Stimulated activated CD8-positive, alpha-beta memory T cell treated with anti-CD3 and anti-CD28 coated beads, Interleukin-4, amount 100 ng/mL, for 4 hours (primary cell): ENCODE results near the gene NARF.
A peak's percentile ranks its signal among the peaks of the same experiment; 100 is the strongest.

Source experiments
- DNase-seq, 2 donors: peaks; one replicate each; pipeline ENCODE4 v3.0.0-alpha.2; 2020; ENCODE audit warnings: low read depth in 2 of 2, low spot score in 1 of 2

NARF gene

DNA sequence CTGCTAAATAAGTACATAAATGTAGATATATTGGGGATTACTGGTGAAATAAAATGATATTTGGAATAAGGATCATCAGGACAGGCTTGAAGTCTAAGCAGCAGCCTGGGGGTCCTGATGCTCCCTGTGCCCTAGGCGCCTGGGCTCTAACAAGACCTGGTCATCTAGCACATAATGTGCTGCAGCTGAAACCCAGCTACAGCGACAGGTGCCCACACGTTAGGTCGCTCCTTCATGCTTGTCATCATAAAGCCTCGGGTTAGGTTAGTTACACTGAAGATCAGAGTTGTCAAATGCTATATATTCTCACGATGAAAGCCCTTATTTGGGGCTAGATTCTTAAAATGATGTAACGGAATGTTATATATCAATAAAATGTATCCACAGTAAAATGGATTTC, 11.5 kb downstream of the NARF start:
- DNase-seq: no peak

DNA sequence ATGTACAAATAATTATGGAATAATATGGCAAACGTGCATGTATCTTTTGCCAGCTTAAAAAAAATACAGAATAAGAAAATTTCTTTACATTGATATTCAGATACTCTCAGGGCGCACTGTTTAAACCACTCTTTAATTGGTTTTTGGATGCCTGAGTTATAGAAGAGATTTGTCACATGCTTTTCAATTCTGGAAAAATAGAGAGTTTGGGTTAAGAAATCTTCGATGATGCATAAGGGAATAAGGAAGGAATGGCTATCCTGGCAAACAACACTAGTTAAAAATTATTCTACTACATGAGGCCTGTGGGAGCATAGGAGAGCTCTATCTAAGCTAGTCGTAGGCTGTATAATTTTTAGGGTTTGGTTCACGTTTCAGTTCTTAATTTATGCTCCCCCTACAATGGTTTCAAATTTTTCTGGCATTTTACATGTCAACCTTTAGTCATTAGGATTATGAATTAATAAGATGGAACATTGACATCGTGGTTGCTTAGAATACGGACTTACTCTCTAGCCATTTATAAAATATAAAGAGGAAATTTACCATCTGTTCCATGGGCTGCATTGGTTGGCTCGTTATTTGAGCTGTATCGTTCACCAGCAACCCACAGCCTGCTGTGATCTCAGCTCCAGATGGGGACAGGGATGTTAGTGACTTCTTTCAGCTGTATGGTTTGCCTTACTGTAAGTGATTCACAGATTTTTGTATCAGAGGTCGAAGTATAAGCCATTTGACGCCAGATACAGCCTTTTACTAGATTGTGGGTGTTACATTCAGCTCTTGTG, 15.9 kb downstream of the NARF start:
- DNase-seq: no peak

DNA sequence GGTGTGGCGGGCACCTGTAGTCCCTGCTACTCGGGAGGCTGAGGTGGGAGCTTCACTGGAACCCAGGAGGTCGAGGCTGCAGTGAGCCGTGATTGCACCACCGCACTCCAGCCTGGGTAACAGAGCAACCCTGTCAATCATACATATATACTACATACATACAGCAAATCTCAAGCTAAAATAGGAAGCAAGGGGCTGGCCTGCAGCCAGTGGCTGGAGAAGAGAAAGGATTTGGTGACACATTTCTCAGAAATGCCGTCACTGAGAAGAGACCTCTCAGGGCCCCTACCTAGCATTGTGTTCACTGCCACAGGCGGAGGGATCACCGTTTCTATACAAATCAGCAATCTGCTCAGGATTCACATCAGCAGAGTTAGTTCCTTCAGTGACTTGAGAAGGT, 16.9 kb downstream of the NARF start:
- DNase-seq: no peak

DNA sequence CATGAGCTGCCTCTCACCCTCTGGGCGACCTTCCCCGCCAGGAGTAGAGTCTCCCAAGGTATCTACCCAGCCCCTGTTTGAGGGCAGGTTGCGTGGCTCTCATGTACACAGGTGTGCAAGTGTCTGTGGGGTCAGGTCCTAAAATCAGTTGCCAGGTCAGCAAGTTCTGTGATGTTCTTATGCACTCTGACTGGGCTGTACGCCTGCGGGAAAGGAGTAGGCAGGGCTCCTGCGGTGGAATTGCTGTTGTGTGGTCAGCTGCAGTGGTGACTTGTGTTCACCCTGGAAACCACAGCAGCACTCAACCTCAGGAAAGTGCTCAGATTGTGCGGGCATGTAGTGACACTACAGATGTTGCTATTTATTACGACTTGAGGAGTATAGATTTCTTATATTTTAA, 19.4 kb downstream of the NARF start:
- DNase-seq: no peak

DNA sequence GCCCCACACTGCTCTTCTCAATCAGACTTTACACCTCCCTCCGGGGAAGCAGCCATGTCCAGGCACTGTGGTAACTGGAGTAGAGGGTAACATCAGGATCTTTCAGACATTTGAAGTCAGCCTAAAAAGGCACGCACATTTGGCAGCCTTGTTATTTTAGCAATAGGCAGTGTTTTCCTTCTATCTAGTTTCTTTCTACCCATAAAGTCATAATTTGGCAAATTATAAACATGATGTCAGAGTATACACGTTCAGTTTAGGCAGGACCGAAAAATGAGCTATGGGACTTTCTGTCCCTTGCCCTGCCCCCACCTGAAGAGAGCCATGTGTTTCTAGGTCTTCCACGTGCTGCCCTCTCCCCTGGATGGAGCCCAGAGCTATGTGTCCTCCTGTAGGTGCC, 21.1 kb downstream of the NARF start:
- DNase-seq: no peak

DNA sequence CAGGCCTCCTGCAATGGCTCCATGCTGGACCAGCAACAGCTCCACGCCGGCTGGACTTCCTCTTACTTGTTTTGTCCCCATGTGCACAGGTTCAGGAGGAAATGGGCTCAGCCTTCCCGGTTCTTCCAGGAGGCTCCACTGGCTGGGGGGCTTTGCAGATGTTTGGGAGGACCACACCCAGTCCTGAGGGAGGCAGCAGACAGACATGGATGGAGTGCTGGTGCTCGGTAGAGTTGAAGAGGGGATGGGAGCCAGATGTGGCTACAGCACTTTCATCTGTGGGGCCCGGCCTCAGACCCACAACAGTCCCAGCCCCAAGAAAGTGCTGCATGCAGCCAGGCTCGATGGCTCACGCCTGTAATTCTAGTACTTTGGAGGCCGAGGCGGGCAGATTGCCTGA, 21.8 kb downstream of the NARF start:
- no peak for DNase-seq

DNA sequence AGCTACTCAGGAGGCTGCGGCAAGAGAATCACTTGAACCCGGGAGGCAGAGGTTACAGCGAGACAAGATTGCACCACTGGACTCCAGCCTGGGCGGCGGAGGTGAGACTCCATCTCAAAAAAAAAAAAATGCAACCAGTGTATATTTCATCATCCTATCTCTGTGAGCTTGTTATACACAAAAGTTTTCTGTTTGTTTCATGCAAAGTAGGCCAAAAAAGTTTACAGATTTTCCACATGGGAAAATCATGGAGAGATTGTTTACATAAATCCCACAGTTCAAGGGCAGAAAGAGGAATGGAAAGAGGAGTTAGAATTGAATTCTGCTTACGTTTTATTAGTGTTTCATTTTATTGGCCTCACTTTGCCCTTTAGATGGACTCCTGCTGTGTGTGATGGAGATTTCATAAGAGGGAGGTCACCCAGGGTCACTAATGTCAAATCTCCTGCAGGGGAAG, 24.7 kb downstream of the NARF start:
- DNase-seq: no peak

DNA sequence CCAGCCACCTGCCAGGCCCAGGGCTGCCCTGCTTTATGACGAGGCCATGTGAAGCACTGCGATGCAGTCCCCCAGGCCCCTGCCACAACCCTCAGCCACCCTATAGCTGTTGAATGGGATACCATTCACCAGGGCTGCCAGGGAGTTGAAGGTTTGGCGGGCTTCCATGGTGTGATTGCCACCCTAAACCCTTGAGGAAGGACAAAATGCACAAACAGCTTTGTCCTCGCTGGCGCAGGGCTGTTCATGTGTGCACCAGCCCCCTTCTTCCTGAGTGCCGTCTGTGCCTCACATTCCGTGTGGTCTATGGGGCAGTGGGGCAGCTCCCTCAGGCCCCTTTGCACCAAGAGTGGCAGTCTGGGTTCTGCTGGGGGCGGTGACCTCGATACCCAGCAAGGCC, 25.3 kb downstream of the NARF start:
- no peak for DNase-seq

DNA sequence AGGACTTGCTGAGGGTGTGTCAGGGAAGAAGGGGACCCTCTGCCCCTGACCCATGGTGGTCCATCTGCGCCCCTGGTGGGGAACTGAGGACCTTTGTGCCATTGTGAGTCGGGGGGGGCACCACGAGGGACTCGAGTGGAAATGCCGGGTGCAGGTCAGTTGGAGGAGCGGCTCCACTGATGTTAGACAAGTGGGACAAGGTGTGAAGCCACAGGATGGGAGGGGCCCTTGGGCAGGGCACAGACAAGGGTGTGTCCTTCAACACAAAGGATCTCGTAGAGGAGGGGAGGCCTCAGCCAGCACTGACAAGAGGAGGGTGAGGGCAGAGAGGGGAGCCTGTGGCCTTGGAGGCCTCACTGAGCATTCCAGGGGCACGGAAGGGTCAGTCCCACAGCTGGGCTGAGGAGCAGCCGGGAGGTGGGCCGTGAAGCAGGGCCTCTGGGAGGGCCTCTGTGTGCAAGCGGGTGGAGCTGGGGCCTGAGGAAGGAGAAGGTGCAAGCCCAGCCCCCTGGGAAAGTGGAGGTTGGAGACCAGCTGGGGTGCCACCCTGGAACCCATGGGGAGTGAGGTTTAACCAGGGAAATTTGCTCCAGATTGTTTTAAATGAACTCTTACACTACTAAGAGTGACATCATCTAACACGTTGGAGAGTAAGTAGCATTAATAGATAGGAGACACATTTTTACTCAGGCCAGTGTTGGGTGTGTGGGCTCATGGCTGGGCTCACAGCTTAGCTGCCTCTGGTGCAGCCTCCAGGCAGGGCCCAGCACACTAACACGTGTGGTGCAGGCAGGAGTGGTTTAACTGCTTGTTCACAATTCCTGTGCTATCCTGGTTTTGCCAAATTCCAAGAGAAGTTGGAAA, 27.9 kb downstream of the NARF start:
- DNase-seq: no peak

DNA sequence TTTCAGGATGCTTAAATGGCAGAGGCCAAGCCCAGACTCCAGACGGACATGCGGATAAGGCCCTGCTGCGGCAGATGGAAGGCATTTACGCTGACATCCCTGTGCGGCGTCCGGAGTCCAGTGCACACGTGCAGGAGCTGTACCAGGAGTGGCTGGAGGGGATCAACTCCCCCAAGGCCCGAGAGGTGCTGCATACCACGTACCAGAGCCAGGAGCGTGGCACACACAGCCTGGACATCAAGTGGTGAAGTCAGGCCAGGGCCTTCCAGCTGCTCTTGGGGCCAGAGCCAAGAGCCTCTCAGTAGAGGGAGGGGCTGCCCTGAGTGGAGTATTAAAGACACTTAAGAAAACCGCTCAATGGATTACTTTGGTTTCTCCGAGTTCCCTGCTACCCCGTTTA, 29.4 kb downstream of the NARF start:
- no peak for DNase-seq

DNA sequence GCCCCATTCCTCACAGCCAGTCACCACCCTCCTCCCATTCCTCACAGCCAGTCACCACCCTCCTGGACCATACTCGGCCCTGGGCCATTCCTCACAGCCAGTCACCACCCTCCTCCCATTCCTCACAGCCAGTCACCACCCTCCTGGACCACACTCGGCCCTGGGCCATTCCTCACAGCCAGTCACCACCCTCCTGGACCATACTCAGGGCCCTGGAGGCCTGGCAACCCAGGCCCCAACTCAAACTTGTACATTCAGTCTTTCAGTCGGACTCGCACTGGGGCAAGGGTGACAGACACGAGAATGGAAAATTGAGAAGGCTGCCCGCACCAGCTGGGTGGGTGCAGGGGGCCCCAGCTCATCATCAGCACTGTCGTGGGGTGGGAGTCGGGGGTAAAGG, 30.6 kb downstream of the NARF start:
- DNase-seq: no peak

DNA sequence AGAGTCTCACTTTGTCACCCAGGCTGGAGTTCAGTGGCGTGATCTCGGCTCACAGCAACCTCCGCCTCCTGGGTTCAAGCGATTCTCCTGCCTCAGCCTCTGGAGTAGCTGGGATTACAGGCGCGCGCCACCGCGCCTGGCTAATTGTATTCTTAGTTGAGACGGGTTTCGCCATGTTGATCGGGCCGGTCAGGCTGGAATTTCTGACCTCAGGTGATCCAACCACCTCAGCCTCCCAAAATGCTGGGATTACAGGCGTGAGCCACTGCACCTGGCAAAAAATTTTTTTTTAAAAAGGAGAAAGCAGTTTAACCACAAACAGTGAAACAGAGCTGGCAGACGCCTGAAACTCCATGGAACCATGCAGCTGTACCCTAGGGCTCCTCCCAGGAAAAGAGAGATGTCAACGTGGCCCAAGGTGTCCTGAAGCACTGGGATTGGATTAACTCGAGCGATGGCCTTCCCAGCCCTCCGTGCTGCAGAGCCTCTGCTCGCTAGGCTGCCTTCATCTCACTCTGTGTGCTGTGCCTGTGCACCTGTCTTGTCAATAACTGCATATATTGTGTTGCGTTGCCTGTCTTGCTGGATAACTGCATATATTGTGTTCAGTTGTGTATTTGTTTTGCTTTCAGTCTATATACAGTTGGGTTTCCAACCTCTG, 31.4 kb downstream of the NARF start:
- no peak for DNase-seq

DNA sequence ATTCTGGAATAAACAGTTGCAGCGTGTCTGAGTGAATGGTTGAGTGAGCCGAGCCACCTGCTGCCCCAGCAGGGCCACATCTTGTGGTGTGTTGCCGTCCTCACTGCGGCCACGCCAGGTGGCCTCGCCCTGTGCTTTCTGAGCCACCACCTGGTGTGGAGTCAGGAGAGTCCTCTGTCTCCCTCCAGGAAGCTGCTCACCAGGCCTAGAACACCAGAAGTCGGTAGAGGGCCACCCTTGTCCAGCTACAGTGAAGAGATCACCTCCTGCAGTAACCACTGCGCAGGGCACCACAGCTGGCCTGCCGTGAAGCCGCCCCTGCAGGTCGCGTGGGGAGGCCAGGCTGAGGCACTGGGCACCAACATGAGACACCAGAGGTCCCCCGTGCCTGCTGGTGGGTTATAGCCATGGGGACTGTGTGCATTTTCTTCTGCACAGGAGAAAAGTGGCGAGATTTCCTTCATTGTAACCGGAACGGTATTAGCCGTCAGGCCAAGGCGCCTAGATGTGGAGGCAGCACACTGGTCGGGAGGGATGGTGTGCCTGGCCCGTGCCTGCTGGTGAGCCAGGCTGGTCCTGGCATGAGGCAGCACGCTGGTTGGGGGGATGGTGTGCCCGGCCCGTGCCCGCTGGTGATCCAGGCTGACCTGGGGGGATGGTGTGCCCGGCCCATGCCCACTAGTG, 32.1 kb downstream of the NARF start:
- DNase-seq: no peak

DNA sequence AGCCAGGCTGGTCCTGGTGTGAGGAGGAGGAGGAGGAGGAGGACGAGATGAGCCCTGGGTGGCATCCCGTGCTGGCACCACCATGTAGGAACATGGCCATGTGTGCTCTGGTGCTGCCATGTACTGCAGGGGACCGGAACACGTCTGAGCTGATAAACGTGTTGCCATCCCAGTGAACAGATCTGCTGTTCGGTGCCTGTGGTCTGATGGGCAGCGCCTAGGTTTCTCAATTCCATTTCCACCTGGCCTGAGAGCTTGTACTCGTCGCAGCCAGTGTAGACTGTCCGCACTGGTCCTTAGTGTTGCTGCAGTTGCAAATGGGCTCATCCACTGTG, 32.6 kb downstream of the NARF start:
- no peak for DNase-seq

DNA sequence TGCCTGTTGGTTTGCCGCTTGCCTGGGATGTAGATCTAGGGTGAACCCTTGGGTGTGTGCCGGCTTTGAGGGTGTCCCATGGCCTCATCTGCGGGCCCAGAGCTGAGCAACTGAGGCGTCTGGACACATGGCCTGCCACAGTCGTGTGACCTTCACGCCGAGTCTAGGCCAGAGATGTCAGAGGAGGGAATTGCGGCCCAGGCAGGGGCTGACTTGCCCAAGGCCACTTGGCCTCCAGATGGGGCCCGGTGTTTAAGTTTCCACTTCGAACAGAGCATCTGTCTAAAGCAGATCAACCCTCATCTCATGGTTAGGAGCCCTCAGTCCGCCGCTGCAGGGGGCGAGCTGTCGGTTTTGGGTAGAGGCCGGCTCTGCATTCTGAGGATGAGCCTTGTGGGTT, 33.0 kb downstream of the NARF start:
- no peak for DNase-seq

DNA sequence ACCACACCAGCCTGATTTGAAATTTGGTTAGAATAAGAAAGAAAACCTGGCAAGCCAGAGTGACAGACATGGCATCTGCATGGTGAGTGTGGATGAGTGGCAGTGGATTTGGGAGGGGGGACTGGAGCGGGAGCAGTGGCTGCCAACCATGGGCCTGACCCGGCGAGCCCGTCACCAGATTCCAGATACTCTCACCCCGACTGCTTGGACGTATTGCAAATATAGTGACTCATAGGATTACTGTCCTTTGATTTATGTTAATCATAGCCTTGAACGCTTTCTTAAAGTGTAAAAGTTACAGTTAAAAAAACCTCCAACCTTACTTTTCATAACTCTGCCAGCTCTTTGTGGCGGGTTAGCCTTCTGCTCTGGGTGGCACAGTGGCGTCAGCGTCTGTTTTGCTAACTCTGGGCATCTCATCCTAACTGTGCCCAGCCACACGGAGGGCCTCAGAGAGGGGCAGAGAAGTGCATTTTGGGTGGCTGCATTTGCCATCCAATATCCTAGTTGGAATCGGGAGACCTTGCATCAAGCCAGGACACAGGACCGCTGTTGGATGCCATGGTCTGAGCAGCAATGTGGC, 34.2 kb downstream of the NARF start:
- DNase-seq: no peak

DNA sequence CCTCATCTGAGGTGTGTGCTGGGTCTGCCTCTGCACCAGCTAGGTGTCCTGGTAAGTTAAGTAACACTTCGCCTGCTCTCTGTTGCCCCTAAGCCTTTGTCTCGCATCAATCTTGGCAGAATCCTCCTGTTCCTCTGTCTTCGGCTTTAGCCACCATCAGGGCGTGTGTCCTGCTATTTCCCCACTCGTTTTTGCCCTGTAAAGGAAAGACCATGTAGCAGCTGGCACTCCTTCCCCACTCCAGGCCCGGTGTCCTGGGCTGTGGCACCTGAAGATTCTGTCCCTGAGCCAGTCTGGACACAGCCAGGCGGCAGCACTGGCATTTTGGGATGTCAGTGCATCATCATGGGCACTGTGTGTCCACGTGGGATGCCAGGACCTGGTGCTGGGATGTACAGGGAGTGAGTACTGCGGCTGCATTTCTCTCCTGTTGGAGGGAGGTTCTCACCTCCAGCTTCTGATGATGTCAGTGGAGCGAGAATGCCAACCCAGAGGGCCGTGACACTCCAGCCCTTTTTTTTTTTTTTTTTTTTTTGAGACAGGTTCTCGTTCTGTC, 34.8 kb downstream of the NARF start:
- DNase-seq: no peak

DNA sequence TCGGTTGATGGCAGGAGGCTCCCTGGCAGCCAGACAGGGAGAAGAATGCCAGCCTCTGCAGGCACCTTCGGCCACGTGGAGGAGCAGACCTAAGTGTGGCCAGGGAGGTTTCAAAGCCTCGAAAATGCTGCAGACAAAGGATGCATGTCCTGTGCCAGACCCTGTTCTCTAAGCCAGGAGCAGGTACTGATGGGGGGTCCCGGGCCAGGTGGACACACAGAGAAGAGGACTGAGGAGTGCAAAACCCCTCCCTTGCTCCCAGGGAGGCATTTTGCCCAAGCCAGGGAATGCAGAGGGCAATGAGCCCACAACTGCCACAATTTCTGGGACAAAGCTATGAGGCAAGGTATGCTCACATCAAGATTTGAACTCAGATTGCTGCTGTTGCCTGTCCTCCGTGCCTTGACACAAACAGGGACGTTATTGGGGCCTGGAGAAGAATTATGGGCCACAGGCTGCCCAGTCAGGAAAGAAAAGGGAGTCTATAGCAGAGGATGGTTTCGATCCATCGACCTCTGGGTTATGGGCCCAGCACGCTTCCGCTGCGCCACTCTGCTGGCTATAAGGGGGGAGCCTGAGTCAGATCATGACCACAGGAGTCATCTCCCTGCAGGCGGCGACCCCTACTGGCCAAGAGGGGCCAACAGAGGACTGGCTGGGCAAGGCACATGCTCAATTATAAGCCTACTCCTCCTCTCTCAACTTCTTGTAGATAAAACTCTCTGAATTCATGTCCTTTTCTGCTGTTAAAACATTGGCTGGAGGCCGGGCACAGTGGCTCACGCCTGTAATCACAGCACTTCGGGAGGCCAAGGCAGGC, 35.9 kb downstream of the NARF start:
- peak; percentile 73 to 75 for DNase-seq

DNA sequence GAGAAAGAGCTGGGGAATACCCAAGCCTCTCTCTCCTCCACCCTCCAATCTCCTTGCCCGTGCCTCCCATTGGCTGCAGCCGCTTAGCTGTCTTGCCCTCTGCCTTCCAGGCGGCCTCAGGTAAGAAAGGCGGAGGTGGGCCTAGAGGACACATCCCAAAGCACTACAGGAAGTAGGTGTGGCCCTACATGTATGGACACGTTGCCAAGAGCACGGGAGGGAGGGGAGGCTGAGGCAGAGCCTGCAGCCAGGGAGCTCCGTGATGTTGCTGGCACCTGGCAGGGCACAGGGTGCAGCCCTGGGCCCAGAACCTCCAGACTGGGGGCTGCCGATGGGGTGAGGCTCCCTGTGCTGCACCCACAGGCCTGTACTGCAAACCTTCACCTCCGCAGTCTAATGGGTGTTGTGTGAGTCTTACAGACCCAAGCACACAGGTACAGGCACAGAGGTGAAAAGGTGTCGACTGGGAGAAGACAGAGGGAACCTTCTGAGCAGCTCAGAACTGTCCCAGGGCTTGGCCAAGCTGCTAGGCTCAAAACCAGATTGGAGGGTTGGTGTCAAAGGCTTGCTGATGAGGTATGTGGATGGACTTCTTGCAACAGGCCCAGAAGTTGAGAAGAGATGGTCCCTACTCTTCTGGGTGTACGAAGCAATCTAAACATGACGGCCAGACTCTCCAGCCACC, 37.4 kb downstream of the NARF start:
- no peak for DNase-seq
